ENCODE measurements around the gene CDK6.

CDK6 gene

DNA sequence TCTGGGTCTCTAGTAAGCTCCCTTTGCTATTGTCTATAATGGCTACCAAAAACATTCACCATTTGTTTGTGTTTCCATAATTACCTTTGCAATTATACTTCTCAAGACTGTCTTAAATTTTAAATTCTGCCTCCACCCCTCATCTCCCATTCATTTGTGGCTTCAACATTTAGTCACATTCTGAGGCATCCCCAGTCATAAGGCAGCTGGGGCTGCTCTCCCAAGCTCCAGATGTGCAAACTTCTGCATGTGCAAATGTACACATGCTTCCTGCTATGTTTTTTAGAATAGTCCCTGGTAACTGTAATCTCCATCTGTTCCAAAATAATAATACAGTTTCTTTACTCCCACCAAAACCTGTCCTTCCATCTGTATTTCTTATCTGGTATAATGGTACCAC lies 97.3 kb downstream of the CDK6 start:
- TF ChIP-seq, protein P1, sequence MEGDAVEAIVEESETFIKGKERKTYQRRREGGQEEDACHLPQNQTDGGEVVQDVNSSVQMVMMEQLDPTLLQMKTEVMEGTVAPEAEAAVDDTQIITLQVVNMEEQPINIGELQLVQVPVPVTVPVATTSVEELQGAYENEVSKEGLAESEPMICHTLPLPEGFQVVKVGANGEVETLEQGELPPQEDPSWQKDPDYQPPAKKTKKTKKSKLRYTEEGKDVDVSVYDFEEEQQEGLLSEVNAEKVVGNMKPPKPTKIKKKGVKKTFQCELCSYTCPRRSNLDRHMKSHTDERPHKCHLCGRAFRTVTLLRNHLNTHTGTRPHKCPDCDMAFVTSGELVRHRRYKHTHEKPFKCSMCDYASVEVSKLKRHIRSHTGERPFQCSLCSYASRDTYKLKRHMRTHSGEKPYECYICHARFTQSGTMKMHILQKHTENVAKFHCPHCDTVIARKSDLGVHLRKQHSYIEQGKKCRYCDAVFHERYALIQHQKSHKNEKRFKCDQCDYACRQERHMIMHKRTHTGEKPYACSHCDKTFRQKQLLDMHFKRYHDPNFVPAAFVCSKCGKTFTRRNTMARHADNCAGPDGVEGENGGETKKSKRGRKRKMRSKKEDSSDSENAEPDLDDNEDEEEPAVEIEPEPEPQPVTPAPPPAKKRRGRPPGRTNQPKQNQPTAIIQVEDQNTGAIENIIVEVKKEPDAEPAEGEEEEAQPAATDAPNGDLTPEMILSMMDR (IDR thresholded peaks at IDR 0.05; ENCODE audit: insufficient read depth, missing control alignments): no peak
- FAIRE-seq (no peak), DNase-seq (ENCODE audit: insufficient read length, low spot score) (no peak)

DNA sequence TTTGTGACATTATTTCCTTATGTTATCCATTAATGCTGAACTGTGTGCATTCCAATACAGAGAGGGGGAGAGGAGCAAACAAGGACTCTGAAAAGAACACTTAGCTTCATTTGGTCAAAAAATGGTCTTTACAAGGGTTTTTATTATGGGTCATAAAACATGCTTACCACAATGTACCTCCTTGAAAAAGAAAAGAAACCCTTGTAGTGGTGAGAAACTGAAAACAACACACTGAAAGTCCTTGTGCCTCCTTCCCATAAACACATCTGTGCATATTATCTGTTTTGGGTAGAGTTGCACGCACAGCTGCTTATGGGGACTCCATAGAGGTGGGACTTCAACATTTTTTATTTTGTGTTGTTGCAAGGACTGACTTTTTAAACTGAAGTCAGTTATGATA lies 98.7 kb downstream of the CDK6 start:
- no peak for DNase-seq (ENCODE audit: insufficient read length, low spot score)
- FAIRE-seq: no peak
- TF ChIP-seq, protein P1 (IDR thresholded peaks at IDR 0.05; ENCODE audit: insufficient read depth, missing control alignments): no peak

DNA sequence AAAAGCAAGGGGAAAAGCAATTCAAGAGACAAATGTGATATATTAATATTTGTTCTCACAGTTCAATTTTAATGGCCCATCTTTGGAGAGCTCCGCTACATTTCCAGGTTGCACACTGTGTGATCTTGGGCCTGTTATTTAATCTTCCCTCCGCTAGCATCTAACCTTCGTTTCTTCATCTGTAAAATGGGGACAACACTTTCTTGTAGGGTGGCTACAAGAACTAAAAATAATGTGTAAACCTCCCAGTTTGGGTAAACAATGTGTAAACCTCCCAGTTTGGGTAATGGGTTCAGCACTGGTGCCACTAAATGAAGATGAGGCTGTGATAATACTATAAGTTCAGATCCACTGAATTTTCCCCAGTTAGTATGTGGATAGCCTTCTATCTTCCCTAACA lies 99.5 kb downstream of the CDK6 start:
- no peak for FAIRE-seq
- no peak for DNase-seq (ENCODE audit: insufficient read length, low spot score)
- TF ChIP-seq, protein P1 (IDR thresholded peaks at IDR 0.05; ENCODE audit: insufficient read depth, missing control alignments): no peak

DNA sequence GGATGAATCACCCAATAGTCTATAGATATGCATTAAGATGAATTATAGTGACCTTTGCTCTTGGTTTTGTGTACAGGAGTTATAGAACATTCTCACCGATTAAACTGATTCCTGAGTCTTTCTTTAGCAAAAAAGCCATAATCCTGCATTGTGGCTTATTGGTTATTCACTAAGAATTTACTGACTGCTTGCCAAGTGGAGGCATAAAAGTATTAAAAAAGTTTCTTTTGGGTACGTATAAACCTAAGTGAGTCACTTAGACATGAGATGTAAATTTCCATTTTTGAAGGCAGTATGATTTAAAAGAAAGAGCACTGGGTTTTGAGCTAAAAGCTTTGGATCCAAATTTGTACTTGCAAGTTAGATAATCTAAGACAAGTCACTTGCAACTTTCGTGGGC lies 100.7 kb downstream of the CDK6 start:
- FAIRE-seq (no peak), DNase-seq (ENCODE audit: insufficient read length, low spot score) (no peak)
- TF ChIP-seq, protein P1 (IDR thresholded peaks at IDR 0.05; ENCODE audit: insufficient read depth, missing control alignments): no peak

DNA sequence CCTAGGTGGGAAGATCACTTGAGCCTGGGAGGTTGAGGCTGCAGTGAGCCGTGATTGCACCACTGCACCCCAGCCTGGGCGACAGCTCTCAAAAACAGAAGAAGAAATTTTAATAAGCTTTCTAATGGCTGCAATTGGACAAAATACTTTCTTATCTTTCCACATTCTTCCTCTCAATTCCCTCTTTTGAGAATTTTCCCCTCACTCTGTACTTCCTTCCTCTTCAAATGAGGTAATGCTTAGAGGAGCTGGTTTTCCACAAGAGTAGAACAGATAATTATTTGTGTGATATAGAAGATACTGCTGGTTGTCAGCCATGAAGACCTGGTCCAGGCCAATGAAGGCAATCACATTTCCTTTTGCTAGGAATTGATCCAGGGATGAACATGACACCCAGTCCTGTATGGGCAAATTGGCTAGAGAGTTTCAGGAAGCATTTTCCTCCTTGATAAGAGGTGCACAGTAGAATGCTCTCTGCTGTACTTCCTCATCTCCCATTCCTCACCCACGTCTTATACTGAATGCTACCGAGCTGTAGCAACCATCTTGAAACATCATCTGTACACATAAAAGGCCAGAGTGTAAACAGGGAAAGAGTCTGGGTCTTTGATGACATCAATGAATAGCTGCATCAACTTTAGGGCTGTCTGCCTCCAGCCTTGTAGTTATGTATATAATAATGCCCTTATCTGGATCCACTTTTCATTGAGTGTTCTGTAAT lies 103.9 kb downstream of the CDK6 start:
- DNase-seq (ENCODE audit: insufficient read length, low spot score): no peak
- TF ChIP-seq, protein P1 (IDR thresholded peaks at IDR 0.05; ENCODE audit: insufficient read depth, missing control alignments): no peak
- FAIRE-seq: no peak

DNA sequence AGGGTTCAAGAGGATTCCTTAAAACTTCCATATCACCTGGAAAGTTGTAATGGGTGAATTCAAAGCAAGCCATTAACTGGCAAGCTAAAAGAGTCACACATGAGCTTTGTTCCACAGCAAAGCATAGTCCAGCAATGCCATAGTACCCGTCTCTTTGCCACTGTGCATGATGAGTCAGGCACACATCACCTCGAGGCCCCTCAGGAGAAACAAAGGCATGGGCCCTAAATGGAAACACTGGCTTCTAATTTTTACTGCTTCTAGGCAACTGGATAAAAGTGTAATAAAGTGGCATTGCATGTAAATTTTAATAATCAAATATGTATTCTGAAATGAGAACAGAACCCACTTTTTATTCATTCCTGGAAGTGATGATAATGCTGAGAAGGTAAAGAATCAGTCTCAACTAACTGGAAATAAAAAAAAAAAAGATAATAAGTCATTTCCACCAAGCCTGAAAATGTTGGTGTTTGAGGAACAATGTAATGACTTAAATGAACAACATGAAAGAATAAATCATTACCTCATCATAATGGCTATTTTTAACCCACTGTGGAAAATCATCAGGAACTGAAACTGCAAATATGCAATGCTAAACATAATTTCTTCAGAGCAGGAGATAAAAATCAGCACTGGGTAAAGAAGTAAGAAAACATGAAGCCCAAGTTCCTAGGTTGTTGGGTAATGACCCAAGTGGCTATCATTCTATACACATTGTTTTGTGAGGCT lies 104.9 kb downstream of the CDK6 start:
- FAIRE-seq (no peak), DNase-seq (ENCODE audit: insufficient read length, low spot score) (no peak)
- TF ChIP-seq, protein P1 (IDR thresholded peaks at IDR 0.05; ENCODE audit: insufficient read depth, missing control alignments): no peak

DNA sequence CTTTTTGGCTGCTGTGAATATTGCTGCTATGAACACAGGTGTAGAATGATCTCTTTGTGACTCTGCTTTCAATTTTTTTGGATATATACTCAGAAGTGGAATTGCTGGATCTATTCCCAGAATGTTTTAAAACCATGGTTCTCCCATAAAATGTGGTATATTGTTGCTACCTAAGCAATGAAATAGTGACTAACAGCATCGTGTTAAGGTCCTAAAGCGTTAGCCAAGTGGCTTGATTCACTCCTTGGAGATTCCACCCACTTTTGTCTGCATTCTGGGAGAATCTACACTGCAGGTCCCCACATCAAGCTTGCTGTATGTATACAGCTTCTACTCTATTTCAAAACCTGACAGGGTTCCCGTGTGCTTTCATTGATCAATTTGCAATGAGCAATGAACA lies 105.6 kb downstream of the CDK6 start:
- DNase-seq (ENCODE audit: insufficient read length, low spot score): no peak
- FAIRE-seq: no peak
- TF ChIP-seq, protein P1 (IDR thresholded peaks at IDR 0.05; ENCODE audit: insufficient read depth, missing control alignments): no peak

All from D721Med (cell line).